ENCODE results near the gene MED29.

MED29 gene

GRCh38 chr19:39390451-39390750, 777 bp upstream of the MED29 start:
- H3K36me3 ChIP-seq: peaks cover 64% of the 10 kb centered on the region

GRCh38 chr19:39397360-39398296, 6.5 kb downstream of the MED29 start:
- TF ChIP-seq, protein P1, sequence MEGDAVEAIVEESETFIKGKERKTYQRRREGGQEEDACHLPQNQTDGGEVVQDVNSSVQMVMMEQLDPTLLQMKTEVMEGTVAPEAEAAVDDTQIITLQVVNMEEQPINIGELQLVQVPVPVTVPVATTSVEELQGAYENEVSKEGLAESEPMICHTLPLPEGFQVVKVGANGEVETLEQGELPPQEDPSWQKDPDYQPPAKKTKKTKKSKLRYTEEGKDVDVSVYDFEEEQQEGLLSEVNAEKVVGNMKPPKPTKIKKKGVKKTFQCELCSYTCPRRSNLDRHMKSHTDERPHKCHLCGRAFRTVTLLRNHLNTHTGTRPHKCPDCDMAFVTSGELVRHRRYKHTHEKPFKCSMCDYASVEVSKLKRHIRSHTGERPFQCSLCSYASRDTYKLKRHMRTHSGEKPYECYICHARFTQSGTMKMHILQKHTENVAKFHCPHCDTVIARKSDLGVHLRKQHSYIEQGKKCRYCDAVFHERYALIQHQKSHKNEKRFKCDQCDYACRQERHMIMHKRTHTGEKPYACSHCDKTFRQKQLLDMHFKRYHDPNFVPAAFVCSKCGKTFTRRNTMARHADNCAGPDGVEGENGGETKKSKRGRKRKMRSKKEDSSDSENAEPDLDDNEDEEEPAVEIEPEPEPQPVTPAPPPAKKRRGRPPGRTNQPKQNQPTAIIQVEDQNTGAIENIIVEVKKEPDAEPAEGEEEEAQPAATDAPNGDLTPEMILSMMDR (IDR thresholded peaks at IDR 0.05): peak; percentile 98
- H3K9me3 ChIP-seq: no peaks in the 10 kb centered on the region
- H3K4me3 ChIP-seq (ENCODE audit: low read depth in 1 of 2, low read length in 1 of 2): peak overlapping the region; percentile 67 to 74
- peak overlapping the region; percentile 98 for H3K27ac ChIP-seq
- peaks cover 27% of the 10 kb centered on the region for H3K36me3 ChIP-seq
- H3K4me1 ChIP-seq (ENCODE audit: control insufficient read depth in 1 of 2, insufficient read depth in 1 of 2, low read depth in 1 of 2, low read length in 1 of 2): peaks cover 56 to 57% of the 10 kb centered on the region in 2 experiments
- no peaks in the 10 kb centered on the region for H3K27me3 ChIP-seq

More at GRCh38 chr19:39390451-39390750, 777 bp upstream of the MED29 start:
- no peaks in the 10 kb centered on the region for H3K9me3 ChIP-seq
- TF ChIP-seq, protein P1 (IDR thresholded peaks at IDR 0.05): no peak
- H3K4me1 ChIP-seq (ENCODE audit: control insufficient read depth in 1 of 2, insufficient read depth in 1 of 2, low read depth in 1 of 2, low read length in 1 of 2): peaks cover 21 to 27% of the 10 kb centered on the region in 2 experiments
- H3K4me3 ChIP-seq (ENCODE audit: low read depth in 1 of 2, low read length in 1 of 2): peak overlapping the region; percentile 93 to 99
- no peaks in the 10 kb centered on the region for H3K27me3 ChIP-seq
- H3K27ac ChIP-seq: peak overlapping the region; percentile 96

GRCh38 chr19:39398297-39398864, 7.2 kb downstream of the MED29 start:
- H3K4me3 ChIP-seq (ENCODE audit: low read depth in 1 of 2, low read length in 1 of 2): peak overlapping the region; percentile 67 to 74
- H3K9me3 ChIP-seq: no peaks in the 10 kb centered on the region
- peaks cover 26% of the 10 kb centered on the region for H3K36me3 ChIP-seq
- H3K27ac ChIP-seq: peak overlapping the region; percentile 98
- peaks cover 55 to 56% of the 10 kb centered on the region in 2 experiments for H3K4me1 ChIP-seq (ENCODE audit: control insufficient read depth in 1 of 2, insufficient read depth in 1 of 2, low read depth in 1 of 2, low read length in 1 of 2)
- H3K27me3 ChIP-seq: no peaks in the 10 kb centered on the region
- TF ChIP-seq, protein P1 (IDR thresholded peaks at IDR 0.05): peak; percentile 26

DNA sequence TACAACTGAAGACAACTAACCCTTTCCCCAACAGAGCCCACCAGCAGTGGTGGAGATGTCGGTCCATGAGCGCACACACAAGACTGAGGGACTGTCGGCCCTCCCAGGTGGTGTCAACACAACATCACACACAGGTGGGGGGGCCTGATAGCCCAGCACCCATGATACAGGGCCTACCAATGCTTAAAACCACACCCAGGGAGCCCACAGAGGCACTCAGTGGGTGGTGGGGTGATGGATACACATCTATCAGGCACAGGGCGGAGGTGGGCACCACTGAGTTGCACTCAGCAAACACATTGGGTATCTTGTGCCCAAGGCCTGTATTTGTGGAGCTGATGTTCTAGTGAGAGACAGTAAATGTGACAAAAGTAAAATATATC, 8.5 kb downstream of the MED29 start:
- TF ChIP-seq, protein P1 (IDR thresholded peaks at IDR 0.05): no peak
- no peaks in the 10 kb centered on the region for H3K9me3 ChIP-seq
- peaks cover 63 to 64% of the 10 kb centered on the region in 2 experiments for H3K4me1 ChIP-seq (ENCODE audit: control insufficient read depth in 1 of 2, insufficient read depth in 1 of 2, low read depth in 1 of 2, low read length in 1 of 2)
- peaks cover 17% of the 10 kb centered on the region for H3K36me3 ChIP-seq
- peak overlapping the region in 1 of 2 experiments; percentile 67 for H3K4me3 ChIP-seq (ENCODE audit: low read depth in 1 of 2, low read length in 1 of 2)
- peak overlapping the region; percentile 98 for H3K27ac ChIP-seq
- no peaks in the 10 kb centered on the region for H3K27me3 ChIP-seq

DNA sequence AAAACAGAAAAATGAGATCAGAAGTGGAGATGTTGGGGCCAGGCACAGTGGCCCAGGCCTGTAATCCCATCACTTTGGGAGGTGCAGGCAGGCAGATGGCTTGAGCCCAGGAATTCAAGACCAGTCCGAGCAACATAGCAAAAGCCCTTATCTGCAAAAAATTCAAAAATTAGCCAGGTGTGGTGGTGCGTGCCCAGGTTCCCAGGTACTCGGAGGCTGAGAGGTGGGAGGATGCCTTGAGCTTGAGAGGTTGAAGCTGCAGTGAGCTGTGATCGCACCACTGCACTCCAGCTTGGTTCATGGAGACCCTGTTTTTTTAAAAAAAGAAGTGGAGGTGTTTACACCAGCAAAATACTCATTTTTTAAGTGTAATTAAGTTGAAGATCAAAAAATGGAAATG, 8.9 kb downstream of the MED29 start:
- Histone ChIP-seq H3K4me1 (ENCODE audit: control insufficient read depth in 1 of 2, insufficient read depth in 1 of 2, low read depth in 1 of 2, low read length in 1 of 2) (peaks cover 67 to 68% of the 10 kb centered on the region in 2 experiments), H3K27me3 (no peaks in the 10 kb centered on the region), H3K4me3 (ENCODE audit: low read depth in 1 of 2, low read length in 1 of 2) (no peak overlapping the region), H3K27ac (peak overlapping the region; percentile 98), H3K9me3 (no peaks in the 10 kb centered on the region), H3K36me3 (peaks cover 13% of the 10 kb centered on the region)
- TF ChIP-seq, protein P1 (IDR thresholded peaks at IDR 0.05): no peak

Measured in neutrophil (primary cell).